ENCODE results near the gene MARK3. TPM values are rescaled to one million over a fixed set of nuclear protein-coding genes. Genes with fewer than 3 reads are reported as not detected.

Gene MARK3
- polyA plus RNA-seq, 1 donor (not counting 4 experiments of a cell fraction or from before 2014, with no cell fraction given): 133 TPM

- peaks cover 19 to 36% of the 10 kb centered on the region in 2 experiments for H3K36me3 ChIP-seq (ENCODE audit: control insufficient read depth in 2 of 2, extremely low read depth in 1 of 2, insufficient read depth in 2 of 2, low read length in 2 of 2)
- H3K4me3 ChIP-seq (ENCODE audit: control insufficient read depth in 2 of 3, extremely low read depth in 1 of 3, insufficient read depth in 2 of 3, low read depth in 1 of 3, low read length in 3 of 3): no peak overlapping the region
- no peak overlapping the region for H3K27ac ChIP-seq (ENCODE audit: control insufficient read depth, insufficient read depth, low read length)
- no peak for FAIRE-seq
- peaks cover 2% of the 10 kb centered on the region for H4K20me1 ChIP-seq (ENCODE audit: control insufficient read depth, extremely low read depth, insufficient read depth, low read length)
- dilution Hi-C loops (cut with MboI; ENCODE audit: extremely low pct_ligation_motif_present, low sequenced_read_pairs): no loop called here
- peaks cover 5% of the 10 kb centered on the region for H3K79me2 ChIP-seq (ENCODE audit: control insufficient read depth, insufficient read depth, low read length)
- H2AFZ ChIP-seq (ENCODE audit: control insufficient read depth, low read length): no peak overlapping the region
- peaks cover 4% of the 10 kb centered on the region for H3K9me1 ChIP-seq (ENCODE audit: control insufficient read depth, extremely low read depth, insufficient read depth, low read length)
- peaks cover 17% of the 10 kb centered on the region for H3K4me1 ChIP-seq (ENCODE audit: control insufficient read depth, extremely low read depth, insufficient read depth, low read length)
- H3K4me2 ChIP-seq (ENCODE audit: control insufficient read depth, extremely low read depth, insufficient read depth, low read depth, low read length): no peak overlapping the region
- TF ChIP-seq EZH2 (IDR thresholded peaks at IDR 0.05; ENCODE audit: low read length): no peak
- TF ChIP-seq, protein P1, sequence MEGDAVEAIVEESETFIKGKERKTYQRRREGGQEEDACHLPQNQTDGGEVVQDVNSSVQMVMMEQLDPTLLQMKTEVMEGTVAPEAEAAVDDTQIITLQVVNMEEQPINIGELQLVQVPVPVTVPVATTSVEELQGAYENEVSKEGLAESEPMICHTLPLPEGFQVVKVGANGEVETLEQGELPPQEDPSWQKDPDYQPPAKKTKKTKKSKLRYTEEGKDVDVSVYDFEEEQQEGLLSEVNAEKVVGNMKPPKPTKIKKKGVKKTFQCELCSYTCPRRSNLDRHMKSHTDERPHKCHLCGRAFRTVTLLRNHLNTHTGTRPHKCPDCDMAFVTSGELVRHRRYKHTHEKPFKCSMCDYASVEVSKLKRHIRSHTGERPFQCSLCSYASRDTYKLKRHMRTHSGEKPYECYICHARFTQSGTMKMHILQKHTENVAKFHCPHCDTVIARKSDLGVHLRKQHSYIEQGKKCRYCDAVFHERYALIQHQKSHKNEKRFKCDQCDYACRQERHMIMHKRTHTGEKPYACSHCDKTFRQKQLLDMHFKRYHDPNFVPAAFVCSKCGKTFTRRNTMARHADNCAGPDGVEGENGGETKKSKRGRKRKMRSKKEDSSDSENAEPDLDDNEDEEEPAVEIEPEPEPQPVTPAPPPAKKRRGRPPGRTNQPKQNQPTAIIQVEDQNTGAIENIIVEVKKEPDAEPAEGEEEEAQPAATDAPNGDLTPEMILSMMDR (optimal IDR thresholded peaks at IDR 0.05 in 1 of 3, IDR thresholded peaks at IDR 0.05 in 1 of 3, conservative IDR thresholded peaks at IDR 0.05 in 1 of 3; ENCODE audit: extremely low read depth in 1 of 3, insufficient read depth in 2 of 3, low read length in 3 of 3): no peak
- H3K9ac ChIP-seq (ENCODE audit: control insufficient read depth, extremely low read depth, insufficient read depth, low read length): no peak overlapping the region
- no peaks in the 10 kb centered on the region for H3K27me3 ChIP-seq (ENCODE audit: control insufficient read depth, extremely low read depth, insufficient read depth, low read length)
- no peaks in the 10 kb centered on the region for H3K9me3 ChIP-seq (ENCODE audit: control insufficient read depth, low read depth, low read length)
- no peak for DNase-seq (ENCODE audit: low read depth, low spot score)
Observed at GRCh38 chr14:103480595-103480994, 95.4 kb downstream of the MARK3 start.

DNA sequence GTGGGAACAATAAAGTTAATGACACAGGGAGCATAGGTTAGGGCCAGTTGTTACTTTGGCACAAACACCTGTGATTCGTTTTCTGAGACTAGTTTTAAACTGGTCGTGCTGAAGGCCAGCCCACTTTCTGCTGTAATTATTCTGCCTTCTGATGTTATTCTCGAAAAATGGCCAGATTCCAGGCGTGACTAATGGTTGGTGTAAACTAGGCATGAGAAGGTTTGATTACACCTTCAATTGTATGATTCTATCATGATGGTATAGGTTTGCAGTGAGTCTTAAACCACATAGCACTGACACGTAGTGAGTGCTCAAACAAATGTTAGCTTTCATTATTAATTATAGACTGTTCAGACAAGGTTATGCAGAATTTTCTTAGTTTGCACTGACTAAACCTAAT lies 98.4 kb downstream of the MARK3 start:
- Histone ChIP-seq H3K9me3 (ENCODE audit: control insufficient read depth, low read depth, low read length) (no peaks in the 10 kb centered on the region), H2AFZ (ENCODE audit: control insufficient read depth, low read length) (no peak overlapping the region), H3K4me3 (ENCODE audit: control insufficient read depth in 2 of 3, extremely low read depth in 1 of 3, insufficient read depth in 2 of 3, low read depth in 1 of 3, low read length in 3 of 3) (no peak overlapping the region), H3K4me1 (ENCODE audit: control insufficient read depth, extremely low read depth, insufficient read depth, low read length) (peaks cover 17% of the 10 kb centered on the region), H3K27me3 (ENCODE audit: control insufficient read depth, extremely low read depth, insufficient read depth, low read length) (no peaks in the 10 kb centered on the region), H3K9me1 (ENCODE audit: control insufficient read depth, extremely low read depth, insufficient read depth, low read length) (no peaks in the 10 kb centered on the region), H3K36me3 (ENCODE audit: control insufficient read depth in 2 of 2, extremely low read depth in 1 of 2, insufficient read depth in 2 of 2, low read length in 2 of 2) (peaks cover 16 to 31% of the 10 kb centered on the region in 2 experiments), H3K9ac (ENCODE audit: control insufficient read depth, extremely low read depth, insufficient read depth, low read length) (no peak overlapping the region), H3K4me2 (ENCODE audit: control insufficient read depth, extremely low read depth, insufficient read depth, low read depth, low read length) (peak overlapping the region; percentile 73), H4K20me1 (ENCODE audit: control insufficient read depth, extremely low read depth, insufficient read depth, low read length) (peaks cover 6% of the 10 kb centered on the region), H3K79me2 (ENCODE audit: control insufficient read depth, insufficient read depth, low read length) (peaks cover 5% of the 10 kb centered on the region), H3K27ac (ENCODE audit: control insufficient read depth, insufficient read depth, low read length) (peak overlapping the region; percentile 61)
- FAIRE-seq (peak; percentile 76), DNase-seq (ENCODE audit: low read depth, low spot score) (peak; percentile 38)
- TF ChIP-seq, protein P1 (optimal IDR thresholded peaks at IDR 0.05 in 1 of 3, IDR thresholded peaks at IDR 0.05 in 1 of 3, conservative IDR thresholded peaks at IDR 0.05 in 1 of 3; ENCODE audit: extremely low read depth in 1 of 3, insufficient read depth in 2 of 3, low read length in 3 of 3): no peak
- TF ChIP-seq EZH2 (IDR thresholded peaks at IDR 0.05; ENCODE audit: low read length): no peak
- dilution Hi-C loops (cut with MboI; ENCODE audit: extremely low pct_ligation_motif_present, low sequenced_read_pairs): no loop called here
